Prostate gland (tissue), 2 donors: ENCODE results near the gene RHBDL1. TPM values are rescaled to one million over a fixed set of nuclear protein-coding genes. Genes with fewer than 3 reads are reported as not detected.

ENCODE experiments used
- DNase-seq: peaks from one replicate; pipeline ENCODE4 v3.0.0-alpha.2; 2019; ENCODE audit warnings: low spot score
- H3K27ac ChIP-seq, 2 donors: fragments of 200-600 bp; sonication (generic); 2 replicates each; pipeline ENCODE4 v1.5.1; 2017 to 2019
- H3K27me3 ChIP-seq: fragments of 200-600 bp; sonication (generic); replicated peaks from 2 replicates; pipeline ENCODE4 v1.5.1; 2019; ENCODE audit not compliant: insufficient read depth
- H3K36me3 ChIP-seq, 2 donors: fragments of 200-600 bp; sonication (generic); 1 replicate in 1 of 2; 2 replicates in 1 of 2; pipeline versions ENCODE4 v1.5.1 to v1.8.1; 2017 to 2019
- H3K4me1 ChIP-seq: fragments of 200-600 bp; sonication (generic); replicated peaks from 2 replicates; pipeline ENCODE4 v1.5.1; 2019
- H3K4me3 ChIP-seq, 2 donors: fragments of 200-600 bp; sonication (generic); 2 replicates each; pipeline ENCODE4 v1.5.1; 2017 to 2019
- H3K9me3 ChIP-seq: fragments of 200-600 bp; sonication (generic); 2 replicates; pipeline ENCODE4 v1.5.1; 2017
- CTCF ChIP-seq, 4 experiments: fragments of 200-600 bp in 2 of 4; fragments of 450-650 bp in 2 of 4; sonication (generic) in 2 of 4; IDR thresholded peaks; 1 replicate in 3 of 4; 2 replicates in 1 of 4; pipeline ENCODE4 v1.5.1; 2016 to 2019; ENCODE audit warnings: antibody characterized with exemption in 4 of 4, mild to moderate bottlenecking in 2 of 4, moderate library complexity in 2 of 4
- POLR2A ChIP-seq: fragments of 450-650 bp; IDR thresholded peaks from one replicate; pipeline ENCODE4 v1.6.1; 2016; ENCODE audit warnings: antibody characterized with exemption, mild to moderate bottlenecking
- POLR2AphosphoS5 ChIP-seq: sonication (generic); formaldehyde crosslinking; IDR thresholded peaks from one replicate; pipeline ENCODE4 v1.6.1; 2017; ENCODE audit warnings: antibody characterized with exemption
- WGBS: methylation state at CpG from one replicate; pipeline ENCODE4 v1.1.5; 2018; 5-methylcytosine and 5-hydroxymethylcytosine counted together
- intact Hi-C: fragments of 100-400 bp; cut with DNase I; formaldehyde crosslinking; loops from one replicate; pipeline ENCODE4 v1.14.2; 2022
- total RNA-seq, 2 donors: library from RNA; depleted of rRNA; stranded (reverse); fragments of >200 nt; gene quantifications; one replicate each; pipeline ENCODE4 v1.1.0, GENCODE V29; 2016

The RHBDL1 gene
- total RNA-seq, 2 donors from 2014 or later = 4.5 to 4.9 TPM

DNA sequence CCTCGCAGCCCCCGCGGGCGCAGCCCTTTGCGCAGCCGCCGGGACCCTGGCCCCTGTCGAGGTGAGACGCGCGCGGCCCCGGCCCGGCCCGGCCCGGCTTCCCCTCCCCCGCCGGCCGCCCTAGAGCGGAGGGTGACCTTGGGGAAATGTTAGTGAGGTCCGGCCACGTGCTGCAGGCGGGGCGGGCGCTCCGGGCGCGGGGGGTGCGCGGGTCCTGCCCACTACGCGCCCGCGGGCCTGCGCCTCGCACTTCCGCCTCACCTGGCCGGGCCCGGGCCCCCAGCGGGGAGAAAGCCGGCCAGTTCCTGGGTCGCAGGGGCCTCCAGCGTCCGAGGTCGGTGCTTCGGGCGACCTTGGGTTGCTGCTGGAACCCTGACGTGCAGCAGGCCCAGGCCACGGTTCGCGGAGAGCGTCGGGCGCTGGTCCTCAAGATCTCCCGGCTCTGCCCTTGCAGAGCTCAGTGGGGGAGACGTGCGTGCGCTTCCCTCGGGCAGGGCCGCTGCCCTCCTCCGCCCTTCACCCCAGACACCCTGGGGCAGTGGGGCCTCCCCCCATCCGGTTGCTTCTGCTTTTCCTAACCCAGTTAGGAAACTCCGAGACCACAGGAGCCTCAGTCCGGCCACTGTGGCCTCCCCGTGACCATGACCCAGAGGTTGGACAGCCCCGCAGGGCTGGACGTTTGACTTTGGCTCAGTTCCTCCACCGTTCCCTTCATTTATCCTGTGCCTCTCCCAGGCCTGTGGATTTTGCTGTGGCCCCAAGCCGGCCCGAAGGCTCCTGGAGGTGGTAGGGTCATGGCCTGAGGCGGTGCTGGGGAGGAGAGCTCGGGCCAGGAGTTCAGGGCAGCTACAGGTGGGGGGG is 33.1 kb upstream of the RHBDL1 start:
- intact Hi-C loops = no loop called here
- 8% methylated on average over 63 of the region's 72 CpGs for WGBS
- peaks cover 7% of the 10 kb centered on the region for H3K4me1 ChIP-seq

DNA sequence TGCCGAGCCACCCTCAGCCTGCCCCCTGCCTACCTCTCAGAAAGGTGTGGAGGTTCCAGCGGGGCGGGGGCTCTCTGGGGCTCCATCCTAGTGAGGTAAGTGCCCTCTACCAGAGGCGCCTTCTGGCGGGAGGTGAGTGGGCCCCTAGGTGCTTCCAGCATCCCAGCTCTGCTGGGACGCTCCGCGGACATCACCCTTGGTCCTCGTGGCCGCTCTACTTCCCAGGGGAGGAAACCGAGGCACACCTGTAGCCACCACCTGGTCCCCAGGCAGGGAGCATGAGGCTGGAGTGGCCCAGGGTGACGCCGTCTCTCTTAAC is 32.5 kb upstream of the RHBDL1 start:
- WGBS = 88% methylated on average over 13 of the region's 13 CpGs
- H3K4me1 ChIP-seq = peaks cover 12% of the 10 kb centered on the region
- H3K9me3 ChIP-seq = no peaks in the 10 kb centered on the region
- H3K27me3 ChIP-seq = no peaks in the 10 kb centered on the region
- intact Hi-C loops = no loop called here
- H3K36me3 ChIP-seq = no peaks in the 10 kb centered on the region
- TF ChIP-seq POLR2AphosphoS5 (no peak), CTCF (IDR thresholded peaks at IDR 0.05) (no peak), POLR2A (no peak)
- peak overlapping the region; percentile 78 to 83 for H3K4me3 ChIP-seq
- H3K27ac ChIP-seq = peak overlapping the region; percentile 78 to 80
- no peak for DNase-seq

More for the DNA sequence above, 33.1 kb upstream of the RHBDL1 start:
- Histone ChIP-seq H3K36me3 (no peaks in the 10 kb centered on the region), H3K9me3 (no peaks in the 10 kb centered on the region), H3K27me3 (no peaks in the 10 kb centered on the region), H3K4me3 (peak overlapping the region; percentile 78 to 83), H3K27ac (peak overlapping the region; percentile 78 to 80)
- DNase-seq = peak; percentile 44
- TF ChIP-seq CTCF (IDR thresholded peaks at IDR 0.05) (no peak), POLR2AphosphoS5 (no peak), POLR2A (no peak)

DNA sequence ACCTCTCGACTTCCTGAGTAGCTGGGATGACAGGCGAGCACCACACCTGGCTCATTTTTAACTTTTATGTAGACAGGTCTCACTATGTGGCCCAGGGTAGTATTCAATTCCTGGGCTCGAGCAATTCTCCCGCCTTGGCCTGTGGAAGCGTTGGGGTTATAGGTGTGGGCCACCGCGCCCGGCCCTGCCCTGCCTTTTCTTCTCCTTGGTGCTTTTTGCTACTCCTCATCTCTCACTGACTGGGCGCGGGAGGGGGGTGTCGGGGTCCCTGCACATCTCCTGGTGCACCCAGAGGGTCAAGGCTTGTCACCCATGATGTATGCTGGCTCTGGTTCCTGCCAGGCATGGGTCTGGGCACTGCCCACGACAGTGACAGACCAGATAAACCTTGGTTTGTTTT is 30.9 kb upstream of the RHBDL1 start:
- Histone ChIP-seq H3K27ac (no peak overlapping the region), H3K27me3 (no peaks in the 10 kb centered on the region), H3K9me3 (no peaks in the 10 kb centered on the region), H3K4me1 (peaks cover 19% of the 10 kb centered on the region), H3K36me3 (no peaks in the 10 kb centered on the region), H3K4me3 (no peak overlapping the region)
- no peak for DNase-seq
- WGBS = 93% methylated on average over 12 of the region's 12 CpGs
- intact Hi-C loops = no loop called here
- no peak for TF ChIP-seq CTCF (IDR thresholded peaks at IDR 0.05)
- TF ChIP-seq POLR2A = no peak
- no peak for TF ChIP-seq POLR2AphosphoS5

- Histone ChIP-seq H3K4me3 (no peak overlapping the region), H3K4me1 (peaks cover 24% of the 10 kb centered on the region), H3K36me3 (no peaks in the 10 kb centered on the region), H3K27me3 (no peaks in the 10 kb centered on the region), H3K27ac (no peak overlapping the region), H3K9me3 (no peaks in the 10 kb centered on the region)
- intact Hi-C loops = no loop called here
- 75% methylated on average over 31 of the region's 32 CpGs for WGBS
- TF ChIP-seq POLR2AphosphoS5 (no peak), POLR2A (no peak), CTCF (IDR thresholded peaks at IDR 0.05) (no peak)
- no peak for DNase-seq
These were observed 29.4 kb upstream of the RHBDL1 start for GRCh38 chr16:645852-646678.
